ENCODE results near the gene SMR3A.

DNA sequence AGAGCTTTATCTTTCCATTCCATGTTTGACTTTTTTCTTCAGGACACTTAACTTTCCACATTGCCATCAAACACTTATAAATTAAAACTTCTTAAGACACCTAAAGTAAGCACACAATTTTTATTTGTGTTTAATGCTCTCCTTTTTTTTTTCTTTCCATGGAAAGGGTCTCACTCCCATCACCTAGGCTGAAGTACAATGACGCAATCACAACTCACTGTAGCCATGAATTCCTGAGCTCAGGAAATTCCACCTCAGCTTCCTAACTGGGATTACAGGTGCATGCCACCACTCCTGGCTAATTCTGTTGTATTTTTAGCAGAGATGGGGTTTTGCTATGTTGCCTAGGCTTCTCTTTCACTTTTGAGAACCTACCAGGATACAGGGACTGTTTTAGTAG is 7.3 kb downstream of the SMR3A start:
- TF ChIP-seq, protein P1, sequence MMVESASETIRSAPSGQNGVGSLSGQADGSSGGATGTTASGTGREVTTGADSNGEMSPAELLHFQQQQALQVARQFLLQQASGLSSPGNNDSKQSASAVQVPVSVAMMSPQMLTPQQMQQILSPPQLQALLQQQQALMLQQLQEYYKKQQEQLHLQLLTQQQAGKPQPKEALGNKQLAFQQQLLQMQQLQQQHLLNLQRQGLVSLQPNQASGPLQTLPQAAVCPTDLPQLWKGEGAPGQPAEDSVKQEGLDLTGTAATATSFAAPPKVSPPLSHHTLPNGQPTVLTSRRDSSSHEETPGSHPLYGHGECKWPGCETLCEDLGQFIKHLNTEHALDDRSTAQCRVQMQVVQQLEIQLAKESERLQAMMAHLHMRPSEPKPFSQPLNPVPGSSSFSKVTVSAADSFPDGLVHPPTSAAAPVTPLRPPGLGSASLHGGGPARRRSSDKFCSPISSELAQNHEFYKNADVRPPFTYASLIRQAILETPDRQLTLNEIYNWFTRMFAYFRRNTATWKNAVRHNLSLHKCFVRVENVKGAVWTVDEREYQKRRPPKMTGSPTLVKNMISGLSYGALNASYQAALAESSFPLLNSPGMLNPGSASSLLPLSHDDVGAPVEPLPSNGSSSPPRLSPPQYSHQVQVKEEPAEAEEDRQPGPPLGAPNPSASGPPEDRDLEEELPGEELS (CRISPR knock-in tag; IDR thresholded peaks at IDR 0.05): no peak
- TF ChIP-seq, protein P2, sequence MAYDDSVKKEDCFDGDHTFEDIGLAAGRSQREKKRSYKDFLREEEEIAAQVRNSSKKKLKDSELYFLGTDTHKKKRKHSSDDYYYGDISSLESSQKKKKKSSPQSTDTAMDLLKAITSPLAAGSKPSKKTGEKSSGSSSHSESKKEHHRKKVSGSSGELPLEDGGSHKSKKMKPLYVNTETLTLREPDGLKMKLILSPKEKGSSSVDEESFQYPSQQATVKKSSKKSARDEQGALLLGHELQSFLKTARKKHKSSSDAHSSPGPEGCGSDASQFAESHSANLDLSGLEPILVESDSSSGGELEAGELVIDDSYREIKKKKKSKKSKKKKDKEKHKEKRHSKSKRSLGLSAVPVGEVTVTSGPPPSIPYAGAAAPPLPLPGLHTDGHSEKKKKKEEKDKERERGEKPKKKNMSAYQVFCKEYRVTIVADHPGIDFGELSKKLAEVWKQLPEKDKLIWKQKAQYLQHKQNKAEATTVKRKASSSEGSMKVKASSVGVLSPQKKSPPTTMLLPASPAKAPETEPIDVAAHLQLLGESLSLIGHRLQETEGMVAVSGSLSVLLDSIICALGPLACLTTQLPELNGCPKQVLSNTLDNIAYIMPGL (CRISPR knock-in tag; IDR thresholded peaks at IDR 0.05): no peak
- TF ChIP-seq, protein P3, sequence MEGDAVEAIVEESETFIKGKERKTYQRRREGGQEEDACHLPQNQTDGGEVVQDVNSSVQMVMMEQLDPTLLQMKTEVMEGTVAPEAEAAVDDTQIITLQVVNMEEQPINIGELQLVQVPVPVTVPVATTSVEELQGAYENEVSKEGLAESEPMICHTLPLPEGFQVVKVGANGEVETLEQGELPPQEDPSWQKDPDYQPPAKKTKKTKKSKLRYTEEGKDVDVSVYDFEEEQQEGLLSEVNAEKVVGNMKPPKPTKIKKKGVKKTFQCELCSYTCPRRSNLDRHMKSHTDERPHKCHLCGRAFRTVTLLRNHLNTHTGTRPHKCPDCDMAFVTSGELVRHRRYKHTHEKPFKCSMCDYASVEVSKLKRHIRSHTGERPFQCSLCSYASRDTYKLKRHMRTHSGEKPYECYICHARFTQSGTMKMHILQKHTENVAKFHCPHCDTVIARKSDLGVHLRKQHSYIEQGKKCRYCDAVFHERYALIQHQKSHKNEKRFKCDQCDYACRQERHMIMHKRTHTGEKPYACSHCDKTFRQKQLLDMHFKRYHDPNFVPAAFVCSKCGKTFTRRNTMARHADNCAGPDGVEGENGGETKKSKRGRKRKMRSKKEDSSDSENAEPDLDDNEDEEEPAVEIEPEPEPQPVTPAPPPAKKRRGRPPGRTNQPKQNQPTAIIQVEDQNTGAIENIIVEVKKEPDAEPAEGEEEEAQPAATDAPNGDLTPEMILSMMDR (IDR thresholded peaks at IDR 0.05): no peak
- TF ChIP-seq NR2C2 (CRISPR knock-in tag; IDR thresholded peaks at IDR 0.05): no peak
- no peak for TF ChIP-seq FOXJ3 (CRISPR knock-in tag; IDR thresholded peaks at IDR 0.05; ENCODE audit: borderline replicate concordance)

Data from WTC11 (cell line).